ENCODE measurements around the gene MOB3A.
A peak's percentile ranks its signal among the peaks of the same experiment; 100 is the strongest.
"Not testable (repeated sequence)": the region's sequence is repeated elsewhere in the genome, so short reads cannot be mapped to it uniquely, and the experiment has no call there.

The MOB3A gene

DNA sequence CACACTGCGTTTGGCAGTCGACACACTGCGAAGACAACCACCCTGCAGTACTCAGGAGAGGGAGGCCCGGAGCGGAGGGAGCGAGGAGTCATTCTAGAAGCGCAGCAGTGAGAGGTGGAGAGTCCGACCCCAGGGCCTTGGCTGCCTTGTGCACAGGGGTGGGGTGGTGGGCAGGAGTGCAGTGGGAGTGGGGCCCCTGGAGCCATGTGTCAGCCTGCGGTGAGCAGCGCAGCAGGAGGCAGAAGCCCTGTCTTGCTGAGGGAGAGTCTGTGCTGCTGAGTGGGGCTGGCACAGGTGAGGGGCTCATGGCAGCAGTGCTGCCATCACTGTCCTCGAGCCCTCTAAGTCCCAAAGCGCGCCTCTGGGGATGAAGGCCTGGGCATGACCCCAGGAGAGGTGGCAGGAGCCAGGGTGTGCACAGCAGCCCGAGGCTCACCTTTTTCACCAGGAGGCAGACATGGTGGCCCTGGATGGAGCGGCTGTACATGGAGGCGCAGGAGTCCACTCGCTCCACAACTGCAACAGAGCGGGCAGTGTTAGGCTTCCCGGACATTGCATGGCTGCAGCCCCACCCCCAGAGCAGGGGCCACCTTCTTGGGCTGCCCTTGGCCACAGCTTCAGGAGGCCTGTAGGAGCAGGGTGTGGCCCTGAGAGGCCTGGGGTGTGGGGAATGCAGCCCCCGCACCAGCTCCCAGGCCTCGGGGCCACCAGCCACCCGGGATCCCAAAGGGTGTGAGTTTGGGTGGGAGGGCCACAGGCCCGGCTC lies 12.3 kb upstream of the MOB3A start:
- DNase-seq (ENCODE audit: low read depth in 2 of 2): no peak

DNA sequence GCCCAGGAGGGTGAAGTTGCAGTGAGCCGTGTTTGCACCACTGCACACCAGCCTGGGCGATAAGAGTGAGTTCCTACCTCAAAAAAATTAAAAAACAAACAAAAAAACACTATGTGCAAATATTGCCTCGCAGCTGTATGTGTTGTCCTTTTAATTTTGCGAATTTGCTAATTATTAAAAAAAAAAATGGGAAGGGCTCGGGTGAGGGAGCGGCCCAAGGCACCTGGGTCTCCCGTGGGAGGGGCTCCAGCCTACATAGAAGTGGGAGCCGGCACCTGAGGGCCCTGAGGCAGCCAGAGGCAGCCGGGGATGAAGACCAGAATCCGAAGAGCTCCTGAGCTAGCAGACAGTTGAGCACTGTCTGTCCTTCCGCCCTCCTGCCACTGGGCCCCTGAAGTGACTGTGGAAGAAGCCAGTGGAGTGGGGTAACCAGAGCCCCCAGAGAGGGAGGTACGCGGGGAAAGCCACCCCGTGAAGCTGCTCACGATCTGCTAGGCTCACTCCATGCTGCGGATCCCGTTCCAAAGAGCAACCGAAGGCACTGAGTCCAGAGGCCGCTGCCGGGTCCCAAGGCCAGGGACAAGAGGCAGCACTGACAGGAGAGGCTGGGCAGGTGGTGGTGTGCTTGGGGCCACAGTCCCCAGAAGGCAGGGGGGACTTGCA lies 7.0 kb upstream of the MOB3A start:
- no peak for DNase-seq (ENCODE audit: low read depth in 2 of 2)

DNA sequence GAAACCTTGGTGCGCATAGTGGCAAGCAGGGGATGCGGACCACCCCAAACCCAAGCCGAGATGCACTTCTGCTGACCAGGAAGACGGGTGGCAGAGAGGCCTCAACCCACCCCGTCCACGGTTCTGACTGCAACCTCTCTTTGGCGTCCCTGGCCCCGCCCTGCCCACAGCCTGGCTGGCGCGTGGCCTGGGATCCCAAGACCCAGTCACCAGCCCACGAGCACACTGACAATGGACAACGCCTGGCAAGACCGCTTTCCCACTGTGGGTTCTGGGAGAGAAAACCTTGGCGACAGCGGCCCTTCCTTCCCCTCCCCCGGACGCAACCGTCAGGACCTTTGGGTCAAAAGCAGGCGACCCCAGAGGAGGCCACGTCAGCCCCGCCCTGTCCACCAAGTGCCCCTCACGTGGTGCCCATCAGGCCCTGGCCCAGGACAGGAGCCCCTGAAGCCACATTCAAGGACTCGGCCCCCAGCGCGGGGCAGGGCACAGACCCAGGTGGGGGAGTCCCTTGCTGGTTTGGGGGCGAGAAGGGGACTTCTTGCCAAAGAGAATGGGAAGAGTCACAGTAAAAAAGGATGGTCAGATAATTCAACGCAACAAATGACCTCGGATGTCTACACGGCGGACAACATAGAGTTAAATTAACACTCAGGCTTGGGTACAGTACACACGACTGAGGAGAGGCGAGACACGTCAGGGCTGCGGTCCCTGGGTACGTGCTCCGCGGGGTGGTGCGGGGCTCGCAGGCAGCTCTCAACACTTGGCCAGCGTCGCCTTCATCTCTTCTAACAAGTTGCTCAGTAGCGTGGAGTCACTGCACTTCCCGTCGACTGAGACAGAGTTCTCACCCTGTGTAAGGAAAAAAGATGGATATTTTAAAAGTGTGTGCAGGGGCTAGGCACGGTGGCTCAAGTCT lies 5.5 kb upstream of the MOB3A start:
- no peak for DNase-seq (ENCODE audit: low read depth in 2 of 2)

DNA sequence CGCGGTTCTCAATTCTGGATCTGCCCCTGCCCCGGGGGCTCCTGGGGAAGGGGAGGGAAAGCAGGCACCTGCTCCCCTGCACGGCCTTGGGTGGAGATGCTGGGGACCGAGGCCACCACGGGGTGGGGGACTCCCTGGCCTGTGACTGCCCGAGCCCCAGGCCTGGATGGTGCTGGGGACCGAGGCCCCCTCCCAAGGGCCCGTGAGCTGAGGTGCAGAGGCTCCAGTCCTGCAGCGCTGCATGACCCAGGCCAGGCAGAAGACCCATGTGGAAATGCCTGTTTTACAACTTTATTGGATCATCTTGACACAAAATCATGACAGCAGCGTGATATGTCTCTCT lies 4.6 kb upstream of the MOB3A start:
- no peak for DNase-seq (ENCODE audit: low read depth in 2 of 2)

DNA sequence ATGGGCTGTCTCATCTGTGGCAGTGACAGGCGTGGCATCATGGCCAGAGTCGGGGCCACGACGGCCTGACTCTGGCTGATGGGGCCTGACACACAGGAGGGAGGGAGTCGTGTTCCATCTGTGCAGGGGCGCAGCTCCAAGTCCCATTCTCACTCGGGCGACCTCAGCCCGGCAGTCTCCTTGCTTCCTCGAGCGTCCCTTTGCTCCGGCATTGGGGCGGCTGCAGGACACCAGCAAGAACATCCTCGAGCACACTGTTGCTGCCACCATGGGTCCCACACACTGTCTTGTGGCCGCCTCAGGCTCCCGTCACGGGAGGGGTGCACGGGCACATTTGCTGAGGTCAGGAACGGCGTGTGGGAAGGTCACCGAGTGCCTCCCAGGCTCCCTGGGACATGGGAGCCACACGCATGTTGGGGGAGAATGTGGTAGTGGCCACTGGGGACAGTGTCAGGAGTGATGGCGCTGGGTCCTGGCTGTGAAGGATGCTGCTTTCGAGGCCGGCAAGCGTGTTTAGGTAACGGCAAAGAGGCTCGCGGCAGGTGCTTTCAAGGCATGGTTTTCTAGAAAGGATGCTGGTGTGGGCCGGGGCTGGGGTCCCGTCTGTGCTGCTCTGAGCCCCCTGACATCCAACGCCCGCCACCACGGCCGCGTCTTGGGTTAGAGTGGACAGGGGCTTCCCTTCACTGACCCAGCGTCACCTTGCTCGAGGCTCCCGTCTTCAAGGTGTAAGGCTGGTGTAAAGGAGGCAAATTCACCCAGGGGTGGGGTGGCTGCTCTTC lies 4.0 kb upstream of the MOB3A start:
- DNase-seq (ENCODE audit: low read depth in 2 of 2): no peak

DNA sequence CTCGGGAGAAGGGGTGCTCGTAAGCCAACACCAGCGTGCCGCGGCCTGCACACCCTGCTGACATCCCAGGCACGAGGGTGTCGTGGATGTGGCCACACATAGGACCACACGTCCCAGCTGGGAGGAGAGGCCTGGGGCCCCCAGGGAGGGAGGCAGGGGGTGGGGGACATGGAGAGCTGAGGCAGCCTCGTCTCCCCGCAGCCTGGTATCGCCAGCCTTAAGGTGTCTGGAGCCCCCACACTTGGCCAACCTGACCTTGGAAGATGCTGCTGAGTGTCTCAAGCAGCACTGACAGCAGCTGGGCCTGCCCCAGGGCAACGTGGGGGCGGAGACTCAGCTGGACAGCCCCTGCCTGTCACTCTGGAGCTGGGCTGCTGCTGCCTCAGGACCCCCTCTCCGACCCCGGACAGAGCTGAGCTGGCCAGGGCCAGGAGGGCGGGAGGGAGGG lies 3.0 kb upstream of the MOB3A start:
- DNase-seq (ENCODE audit: low read depth in 2 of 2): no peak

DNA sequence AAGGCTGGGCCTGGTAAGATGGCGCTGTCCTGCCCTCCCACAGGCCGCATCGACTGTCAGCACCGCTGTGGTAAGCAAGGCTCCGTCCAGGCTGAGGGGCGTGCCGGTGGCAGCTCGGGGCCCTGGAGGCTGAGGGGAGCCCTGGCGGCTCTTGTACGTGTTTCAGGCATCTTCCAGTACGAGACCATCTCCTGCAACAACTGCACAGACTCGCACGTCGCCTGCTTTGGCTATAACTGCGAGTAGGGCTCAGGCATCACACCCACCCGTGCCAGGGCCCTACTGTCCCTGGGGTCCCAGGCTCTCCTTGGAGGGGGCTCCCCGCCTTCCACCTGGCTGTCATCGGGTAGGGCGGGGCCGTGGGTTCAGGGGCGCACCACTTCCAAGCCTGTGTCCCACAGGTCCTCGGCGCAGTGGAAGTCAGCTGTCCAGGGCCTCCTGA lies 1.8 kb upstream of the MOB3A start:
- DNase-seq (ENCODE audit: low read depth in 2 of 2): no peak

DNA sequence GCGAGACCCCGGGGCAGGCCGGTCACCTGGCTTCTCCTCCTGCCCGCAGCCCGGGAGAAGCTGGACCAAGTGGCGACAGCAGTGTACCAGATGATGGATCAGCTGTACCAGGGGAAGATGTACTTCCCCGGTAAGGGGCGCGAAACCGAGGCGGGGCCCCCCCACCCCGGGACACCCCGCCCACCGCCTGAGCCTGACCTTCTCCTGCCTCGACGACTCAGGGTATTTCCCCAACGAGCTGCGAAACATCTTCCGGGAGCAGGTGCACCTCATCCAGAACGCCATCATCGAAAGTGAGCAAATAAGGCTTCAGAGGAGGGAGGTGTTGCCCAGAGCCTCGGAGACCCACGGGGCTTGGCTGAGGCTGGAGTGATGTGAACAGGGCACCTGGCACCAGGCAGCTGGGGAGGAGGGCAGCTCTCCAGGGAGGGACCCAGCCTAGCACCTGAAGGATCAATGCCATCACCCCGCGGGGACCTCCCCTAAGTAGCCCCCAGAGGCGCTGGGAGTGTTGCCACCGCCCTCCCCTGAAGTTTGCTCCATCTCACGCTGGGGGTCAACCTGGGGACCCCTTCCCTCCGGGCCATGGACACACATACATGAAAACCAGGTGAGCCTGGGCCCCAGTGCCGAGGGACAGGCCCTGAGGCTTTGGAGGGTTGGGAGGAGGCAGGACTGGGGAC lies 1.2 kb upstream of the MOB3A start:
- DNase-seq (ENCODE audit: low read depth in 2 of 2): peak in 1 of 2 donors; percentile 48

DNA sequence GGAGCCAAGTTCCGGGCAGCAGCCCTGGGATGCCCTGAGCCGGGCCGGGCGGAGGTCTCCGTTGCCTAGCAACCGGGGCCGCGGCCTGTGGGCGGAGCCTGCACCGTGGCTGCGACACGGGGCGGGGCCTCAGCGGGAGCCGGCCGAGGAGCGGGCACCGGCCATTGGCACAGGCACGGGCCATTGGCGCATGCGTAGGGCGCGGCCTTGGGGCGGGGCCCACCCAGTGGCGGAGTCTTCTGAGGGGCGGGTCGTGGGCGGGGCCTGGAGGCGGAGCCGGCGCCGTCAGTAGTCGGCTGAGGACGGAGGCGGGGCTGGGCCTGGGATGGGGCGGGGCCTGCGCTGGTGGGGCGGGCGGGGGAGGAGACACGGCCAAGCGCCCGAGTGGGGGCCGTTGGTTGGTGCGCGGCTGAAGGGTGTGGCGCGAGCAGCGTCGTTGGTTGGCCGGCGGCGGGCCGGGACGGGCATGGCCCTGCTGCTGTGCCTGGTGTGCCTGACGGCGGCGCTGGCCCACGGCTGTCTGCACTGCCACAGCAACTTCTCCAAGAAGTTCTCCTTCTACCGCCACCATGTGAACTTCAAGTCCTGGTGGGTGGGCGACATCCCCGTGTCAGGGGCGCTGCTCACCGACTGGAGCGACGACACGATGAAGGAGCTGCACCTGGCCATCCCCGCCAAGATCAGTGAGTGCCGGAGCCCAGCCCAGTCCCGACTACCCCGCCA lies 515 bp upstream of the MOB3A start, which contains the start of gene IZUMO4:
IZUMO4 (plus strand) TSS at position 436 of the 723 bp plus-strand sequence; CDS start at position 467, 31 bp downstream.
- DNase-seq (ENCODE audit: low read depth in 2 of 2): peak; percentile 100

DNA sequence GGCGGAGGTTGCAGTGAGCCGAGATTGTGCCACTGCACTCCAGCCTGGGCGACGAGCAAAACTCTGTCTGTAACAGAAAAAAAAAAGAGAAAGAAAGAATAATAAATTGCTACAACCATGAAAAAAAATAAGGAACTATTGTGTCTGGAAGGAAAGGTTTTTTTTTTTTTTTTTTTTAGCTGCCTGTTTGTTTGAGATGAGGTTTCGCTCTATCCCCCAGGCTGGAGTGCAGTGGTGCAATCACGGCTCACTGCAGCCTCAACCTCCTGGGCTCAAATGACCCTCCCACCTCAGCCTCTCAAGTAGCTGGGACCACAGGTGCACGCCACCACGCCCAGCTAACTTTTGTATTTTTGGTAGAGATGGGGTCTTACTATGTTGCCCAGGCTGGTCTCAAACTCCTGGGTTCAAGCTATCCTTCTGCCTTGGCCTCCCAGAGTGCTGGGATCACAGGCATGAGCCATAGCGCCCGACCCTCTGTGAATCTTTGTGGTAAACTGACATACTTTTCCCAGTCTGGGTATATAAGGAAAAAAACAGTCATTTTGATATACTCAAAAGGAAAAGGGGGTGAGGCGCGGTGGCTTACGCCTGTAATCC lies 4.1 kb downstream of the MOB3A start:
- DNase-seq (ENCODE audit: low read depth in 2 of 2): not testable (repeated sequence)

DNA sequence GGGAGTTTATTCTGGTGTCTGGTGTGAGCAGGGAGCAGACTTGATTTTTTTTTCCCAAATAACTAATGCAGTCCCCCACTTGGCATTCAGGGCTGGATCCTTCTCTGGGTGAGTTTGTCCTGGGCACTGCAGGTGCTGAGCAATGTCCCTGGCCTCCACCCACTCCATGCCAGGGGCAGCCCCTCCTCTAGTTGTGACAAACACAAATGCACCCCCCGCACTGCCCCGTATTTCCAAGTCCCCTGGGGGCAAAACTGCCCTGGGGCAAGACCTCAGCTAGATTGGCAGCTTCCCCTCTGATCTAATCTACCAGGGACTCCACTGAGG lies 6.4 kb downstream of the MOB3A start:
- DNase-seq (ENCODE audit: low read depth in 2 of 2): no peak

DNA sequence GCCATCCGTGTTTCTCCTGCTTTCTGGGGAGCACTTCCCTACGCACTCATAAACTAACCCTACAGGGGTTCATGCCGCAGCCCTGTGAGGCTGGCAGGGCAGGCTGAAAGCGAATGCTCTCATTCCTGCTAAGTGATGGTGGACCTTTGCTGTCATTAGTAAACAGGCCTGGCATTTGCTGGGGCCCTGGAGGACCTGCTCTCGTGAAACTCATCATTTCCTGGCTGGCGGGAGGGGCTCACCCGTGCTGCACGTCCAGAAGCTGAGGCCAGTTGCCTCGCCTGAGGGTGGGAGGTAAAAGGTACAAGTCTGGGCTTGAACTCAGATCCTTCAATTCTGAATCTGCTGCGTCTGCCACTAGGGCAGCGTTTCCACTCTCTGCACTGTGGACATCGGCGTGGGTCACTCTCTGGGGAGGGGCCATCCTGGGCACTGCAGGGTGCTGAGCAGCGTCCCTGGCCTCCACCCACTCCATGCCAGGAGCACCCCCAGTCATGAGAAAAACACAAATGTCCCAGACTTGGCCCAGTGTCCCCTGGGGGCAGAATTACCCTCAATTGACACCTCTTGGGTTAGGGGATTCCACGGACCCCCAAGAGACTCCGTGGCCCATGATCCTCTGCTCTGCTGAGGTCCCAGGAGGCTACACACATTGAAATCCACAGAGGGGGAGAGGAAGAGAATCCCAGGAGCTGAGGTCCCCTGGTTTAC lies 7.0 kb downstream of the MOB3A start:
- DNase-seq (ENCODE audit: low read depth in 2 of 2): no peak

DNA sequence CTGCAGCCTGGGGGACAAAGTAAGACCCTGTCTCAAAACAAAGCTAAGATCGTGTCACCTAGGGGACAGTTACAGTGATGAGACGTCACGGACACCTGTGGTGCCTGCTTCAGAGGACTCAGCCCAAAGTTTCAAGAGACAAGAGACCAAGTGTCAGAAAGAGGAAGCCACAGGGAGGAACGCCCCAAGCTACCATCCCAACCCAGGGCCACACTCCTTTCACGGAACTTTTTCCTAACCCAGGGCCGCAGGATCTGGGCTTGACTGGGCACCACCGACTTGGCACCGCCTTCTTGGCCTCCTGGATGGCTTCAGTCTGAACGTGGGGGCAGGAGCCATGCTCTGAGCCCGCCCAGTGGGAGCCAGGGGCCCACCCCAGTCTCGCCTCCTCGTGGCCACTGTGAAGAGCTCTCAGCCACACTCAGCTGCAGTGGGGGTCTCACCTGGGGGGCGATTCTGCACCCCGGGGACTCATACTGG lies 8.5 kb downstream of the MOB3A start:
- no peak for DNase-seq (ENCODE audit: low read depth in 2 of 2)

DNA sequence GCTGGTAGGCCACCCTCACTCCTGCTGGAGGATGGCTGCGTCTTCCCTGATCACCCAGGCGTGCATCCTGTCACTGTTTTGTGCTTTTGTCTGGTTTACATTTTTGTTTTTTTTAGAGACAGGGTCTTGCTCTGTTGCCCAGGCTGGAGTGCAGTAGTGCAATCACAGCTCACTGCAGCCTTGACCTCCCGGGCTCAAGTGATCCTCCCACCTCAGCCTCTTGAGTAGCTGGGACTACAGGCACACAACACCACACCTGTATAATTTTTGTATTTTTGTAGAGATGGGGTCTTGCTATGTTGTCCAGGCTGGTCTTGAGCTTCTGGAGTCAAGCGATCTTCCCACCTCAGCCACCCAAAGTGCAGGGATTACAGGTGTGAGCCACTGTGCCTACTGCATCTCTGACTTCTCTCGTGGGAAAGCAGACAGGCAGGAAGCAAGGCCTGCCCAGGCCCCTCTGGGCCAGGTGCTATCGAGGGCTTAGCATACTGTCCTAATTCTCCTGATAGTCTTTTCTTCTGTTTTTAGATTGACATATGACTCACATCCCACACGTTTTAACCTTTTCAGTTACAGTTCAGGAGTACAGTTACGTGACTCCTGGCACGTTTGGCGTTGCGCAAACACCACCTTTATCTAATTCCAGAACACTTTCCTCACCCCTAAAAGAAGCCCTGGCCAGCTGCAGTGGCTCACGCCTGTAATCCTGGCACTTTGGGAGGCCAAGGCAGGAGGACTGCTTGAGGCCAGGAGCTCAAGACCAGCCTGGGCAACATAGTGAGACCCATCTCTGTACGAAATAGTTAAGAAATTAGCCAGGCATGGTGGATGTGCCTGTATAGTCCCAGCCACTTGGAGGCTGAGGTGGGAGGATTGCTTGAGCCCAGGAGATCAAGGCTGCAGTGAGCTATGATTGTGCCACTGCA lies 9.2 kb downstream of the MOB3A start:
- DNase-seq (ENCODE audit: low read depth in 2 of 2): not testable (repeated sequence)

DNA sequence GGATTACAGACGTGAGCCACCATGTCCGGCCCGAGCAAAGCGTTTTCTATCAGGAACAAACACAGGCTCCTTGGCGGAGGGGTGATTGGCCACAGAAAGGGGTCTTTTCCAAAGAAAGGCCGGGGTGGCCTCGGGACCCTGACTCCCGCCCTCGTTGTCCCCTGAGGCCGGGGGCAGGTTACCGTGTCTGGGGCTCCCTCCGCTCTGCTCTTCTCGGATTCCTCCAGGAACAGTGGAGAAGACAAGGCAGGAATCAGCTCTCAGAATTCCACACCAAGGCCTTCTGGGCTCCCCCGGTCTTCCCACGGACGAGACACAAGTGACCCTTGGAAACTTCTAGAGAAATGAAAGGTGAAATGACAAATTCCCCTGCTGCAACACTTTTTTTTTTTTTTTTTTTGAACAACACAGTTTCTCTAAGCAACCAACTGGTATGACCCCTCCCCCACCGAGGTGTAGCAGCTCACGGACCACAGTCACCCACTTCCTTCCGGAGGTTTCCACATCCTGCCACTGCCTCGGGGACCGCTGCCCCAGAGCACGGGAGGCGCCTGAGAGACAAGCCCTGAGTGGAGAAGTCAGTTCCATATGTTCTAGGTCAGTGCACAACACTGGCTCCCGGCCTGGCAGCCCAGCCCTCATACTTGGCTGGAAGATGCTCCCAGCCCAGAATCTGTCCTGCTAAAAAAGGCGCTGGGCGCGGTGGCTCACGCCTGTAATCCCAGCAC lies 11.0 kb downstream of the MOB3A start:
- DNase-seq (ENCODE audit: low read depth in 2 of 2): peak; percentile 90 to 93

DNA sequence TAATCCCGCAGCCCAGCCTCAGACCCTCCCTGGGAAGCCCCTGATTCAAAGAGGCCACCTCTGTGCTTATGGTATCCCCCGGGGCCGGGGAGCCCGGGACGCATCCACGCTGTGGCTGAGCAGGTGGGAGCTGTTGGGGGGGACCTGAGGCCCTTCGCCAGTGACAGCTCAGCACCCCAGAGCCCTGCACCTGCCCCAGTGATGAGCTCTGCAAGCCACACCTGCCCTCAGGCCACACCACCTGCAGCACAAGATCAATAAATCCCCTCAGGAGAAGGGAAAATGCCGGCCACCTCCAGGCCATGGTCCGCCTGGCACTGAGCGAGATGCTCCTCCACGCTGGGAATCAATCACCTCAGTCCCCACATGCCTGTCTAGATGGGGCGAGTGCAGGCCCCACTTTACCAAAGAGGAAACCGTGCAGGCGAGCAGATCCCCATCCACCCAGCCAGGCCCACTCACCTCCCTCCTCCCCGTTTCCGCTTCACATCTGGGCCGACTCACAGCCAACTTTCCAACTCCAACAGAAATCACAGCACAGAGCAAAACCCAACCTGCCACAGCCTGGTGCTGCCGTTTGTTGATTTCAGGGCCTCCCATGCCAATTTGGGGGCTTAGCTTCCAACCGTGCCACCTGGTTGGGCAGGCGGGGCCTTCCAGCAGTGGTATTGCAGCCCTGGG lies 12.8 kb downstream of the MOB3A start:
- DNase-seq (ENCODE audit: low read depth in 2 of 2): peak; percentile 49 to 61

Measured in stimulated activated CD8-positive, alpha-beta memory T cell treated with anti-CD3 and anti-CD28 coated beads, Interleukin-15, amount 100 ng/mL, for 48 hours (primary cell).